ENCODE data around the gene CTXND2. TPM values are rescaled to one million over a fixed set of nuclear protein-coding genes. Genes with fewer than 3 reads are reported as not detected.
A peak's percentile ranks its signal among the peaks of the same experiment; 100 is the strongest.
"Not testable (repeated sequence)": the region's sequence is repeated elsewhere in the genome, so short reads cannot be mapped to it uniquely, and the experiment has no call there.

Gene CTXND2
- polyA plus RNA-seq, 3 donors, result not detected

- peaks cover 60% of the 10 kb centered on the region for H3K79me2 ChIP-seq (ENCODE audit: insufficient read depth, low read length)
- H3K9me3 Mint-ChIP-seq, result no peaks in the 10 kb centered on the region
- TF ChIP-seq CTCF (IDR thresholded peaks at IDR 0.05), result no peak
- H3K4me3 Mint-ChIP-seq, result peak overlapping the region; percentile 86 to 93
- DNase-seq, result peak in 1 of 3 donors; percentile 7
- peak overlapping the region; percentile 90 to 97 (median 94) for H3K27ac Mint-ChIP-seq
- H3K4me3 ChIP-seq (replicated peaks in 1 of 3; ENCODE audit: low read depth in 2 of 3, low read length in 3 of 3), result peak overlapping the region; percentile 95 to 98 (median 98)
- H3K9me3 ChIP-seq (replicated peaks in 1 of 2; ENCODE audit: control insufficient read depth in 1 of 2, insufficient read depth in 1 of 2, low read length in 2 of 2), result no peaks in the 10 kb centered on the region
- peaks cover 37% of the 10 kb centered on the region for H3K4me1 Mint-ChIP-seq
- peak overlapping the region; percentile 81 to 91 for H3K27ac ChIP-seq (ENCODE audit: low read depth in 1 of 2, low read length in 2 of 2)
- peaks cover 29 to 35% of the 10 kb centered on the region in 2 donors for H3K4me1 ChIP-seq (ENCODE audit: control insufficient read depth in 1 of 2, insufficient read depth in 2 of 2, low read length in 2 of 2)
- peaks cover 33% of the 10 kb centered on the region for H4K20me1 ChIP-seq (ENCODE audit: insufficient read depth, low read length)
- peaks cover 0 to 1% (median 0%) of the 10 kb centered on the region in 3 donors for H3K27me3 Mint-ChIP-seq (ENCODE audit: low read depth in 3 of 3)
- intact Hi-C loops (cut with micrococcal nuclease), result loop anchor here (2.0 to 5.0 kb wide), 3 partner anchors 47 to 132 kb away; partner anchors contain the start of genes MINDY1 (in 1 of the 2), PRUNE1 (in 1 of the 2) and SETDB1 (in 1 of the 2)
- peak overlapping the region; percentile 94 for H3K9ac ChIP-seq (ENCODE audit: insufficient read depth, low read length, poor library complexity, severe bottlenecking)
- peaks cover 13 to 19% of the 10 kb centered on the region in 2 donors for H3K36me3 Mint-ChIP-seq
- peak overlapping the region; percentile 88 for H2AFZ ChIP-seq (ENCODE audit: insufficient read depth, low read depth, low read length, poor library complexity, severe bottlenecking)
- peaks cover 0 to 17% of the 10 kb centered on the region in 2 donors for H3K36me3 ChIP-seq (replicated peaks in 1 of 2; ENCODE audit: control insufficient read depth in 1 of 2, insufficient read depth in 2 of 2, low read length in 2 of 2)
- no CpG with 5 or more reads among the region's 17 CpGs for WGBS (ENCODE audit: insufficient coverage)
- H3K27me3 ChIP-seq (ENCODE audit: control insufficient read depth in 2 of 2, insufficient read depth in 2 of 2, low read length in 2 of 2), result no peaks in the 10 kb centered on the region
- H3K4me2 ChIP-seq (replicated peaks; ENCODE audit: extremely low read depth, low read length, poor library complexity, severe bottlenecking), result peak overlapping the region; percentile 97
These were observed 11.5 kb upstream of the CTXND2 start for GRCh38 chr1:150875197-150876118.

- H3K9me3 ChIP-seq (replicated peaks in 1 of 2; ENCODE audit: control insufficient read depth in 1 of 2, insufficient read depth in 1 of 2, low read length in 2 of 2), result no peaks in the 10 kb centered on the region
- DNase-seq, result peak in 1 of 3 donors; percentile 24
- TF ChIP-seq CTCF (IDR thresholded peaks at IDR 0.05), result no peak
- peak overlapping the region; percentile 86 to 93 for H3K4me3 Mint-ChIP-seq
- H3K27me3 ChIP-seq (ENCODE audit: control insufficient read depth in 2 of 2, insufficient read depth in 2 of 2, low read length in 2 of 2), result no peaks in the 10 kb centered on the region
- peak overlapping the region; percentile 94 for H3K9ac ChIP-seq (ENCODE audit: insufficient read depth, low read length, poor library complexity, severe bottlenecking)
- peaks cover 0 to 14% of the 10 kb centered on the region in 2 donors for H3K36me3 ChIP-seq (replicated peaks in 1 of 2; ENCODE audit: control insufficient read depth in 1 of 2, insufficient read depth in 2 of 2, low read length in 2 of 2)
- no peaks in the 10 kb centered on the region for H3K9me3 Mint-ChIP-seq
- H3K4me2 ChIP-seq (replicated peaks; ENCODE audit: extremely low read depth, low read length, poor library complexity, severe bottlenecking), result peak overlapping the region; percentile 97
- 0% methylated on average over 19 of the region's 23 CpGs for WGBS (ENCODE audit: insufficient coverage)
- H3K27ac ChIP-seq (ENCODE audit: low read depth in 1 of 2, low read length in 2 of 2), result peak overlapping the region; percentile 81 to 91
- H3K4me1 Mint-ChIP-seq, result peaks cover 42% of the 10 kb centered on the region
- H2AFZ ChIP-seq (ENCODE audit: insufficient read depth, low read depth, low read length, poor library complexity, severe bottlenecking), result peak overlapping the region; percentile 88
- H3K4me1 ChIP-seq (ENCODE audit: control insufficient read depth in 1 of 2, insufficient read depth in 2 of 2, low read length in 2 of 2), result peaks cover 35 to 42% of the 10 kb centered on the region in 2 donors
- intact Hi-C loops (cut with micrococcal nuclease), result loop anchor here (2.0 to 5.0 kb wide), 3 partner anchors 46 to 131 kb away; partner anchors contain the start of genes MINDY1 (in 1 of the 2), PRUNE1 (in 1 of the 2) and SETDB1 (in 1 of the 2)
- H3K27me3 Mint-ChIP-seq (ENCODE audit: low read depth in 3 of 3), result peaks cover 0 to 1% (median under 1%) of the 10 kb centered on the region in 3 donors
- H3K36me3 Mint-ChIP-seq, result peaks cover 11 to 19% of the 10 kb centered on the region in 2 donors
- peaks cover 27% of the 10 kb centered on the region for H4K20me1 ChIP-seq (ENCODE audit: insufficient read depth, low read length)
- peak overlapping the region; percentile 95 to 98 (median 98) for H3K4me3 ChIP-seq (replicated peaks in 1 of 3; ENCODE audit: low read depth in 2 of 3, low read length in 3 of 3)
- H3K27ac Mint-ChIP-seq, result peak overlapping the region; percentile 90 to 97 (median 94)
- H3K79me2 ChIP-seq (ENCODE audit: insufficient read depth, low read length), result peaks cover 54% of the 10 kb centered on the region
These were observed 10.8 kb upstream of the CTXND2 start for GRCh38 chr1:150876119-150876454.

GRCh38 chr1:150878931-150879330 is 8.0 kb upstream of the CTXND2 start:
- WGBS (ENCODE audit: insufficient coverage), result 100% methylated on average over 2 of the region's 2 CpGs

More at GRCh38 chr1:150878931-150879330, 8.0 kb upstream of the CTXND2 start:
- not testable (repeated sequence) for H3K9me3 Mint-ChIP-seq; H2AFZ ChIP-seq (ENCODE audit: insufficient read depth, low read depth, low read length, poor library complexity, severe bottlenecking); H4K20me1 ChIP-seq (ENCODE audit: insufficient read depth, low read length); H3K4me3 ChIP-seq (replicated peaks in 1 of 3; ENCODE audit: low read depth in 2 of 3, low read length in 3 of 3); H3K4me2 ChIP-seq (replicated peaks; ENCODE audit: extremely low read depth, low read length, poor library complexity, severe bottlenecking); H3K27ac ChIP-seq (ENCODE audit: low read depth in 1 of 2, low read length in 2 of 2); H3K27me3 ChIP-seq (ENCODE audit: control insufficient read depth in 2 of 2, insufficient read depth in 2 of 2, low read length in 2 of 2); H3K36me3 ChIP-seq (replicated peaks in 1 of 2; ENCODE audit: control insufficient read depth in 1 of 2, insufficient read depth in 2 of 2, low read length in 2 of 2); DNase-seq; H3K36me3 Mint-ChIP-seq; H3K4me3 Mint-ChIP-seq; H3K9ac ChIP-seq (ENCODE audit: insufficient read depth, low read length, poor library complexity, severe bottlenecking); H3K27me3 Mint-ChIP-seq (ENCODE audit: low read depth in 3 of 3); H3K9me3 ChIP-seq (replicated peaks in 1 of 2; ENCODE audit: control insufficient read depth in 1 of 2, insufficient read depth in 1 of 2, low read length in 2 of 2)
- intact Hi-C loops (cut with micrococcal nuclease), result loop anchor here (5.0 kb wide), 2 partner anchors 43 to 128 kb away; partner anchors contain the start of genes MINDY1 (in 1 of the 2) and PRUNE1 (in 1 of the 2)
- peaks cover 42 to 51% of the 10 kb centered on the region in 2 donors for H3K4me1 ChIP-seq (ENCODE audit: control insufficient read depth in 1 of 2, insufficient read depth in 2 of 2, low read length in 2 of 2)
- Mint-ChIP-seq H3K27ac (peak overlapping the region in 1 of 7 donors; percentile 57), H3K4me1 (peaks cover 49% of the 10 kb centered on the region)
- H3K79me2 ChIP-seq (ENCODE audit: insufficient read depth, low read length), result peaks cover 25% of the 10 kb centered on the region
